NCI-H2196 (cell line): ENCODE results near the gene HIVEP3.

Experiments used
- DNase-seq: peaks from one replicate; lab custom pipeline; 2025; ENCODE audit not compliant: unreplicated experiment; lab: John Stamatoyannopoulos, UW

HIVEP3 gene

DNA sequence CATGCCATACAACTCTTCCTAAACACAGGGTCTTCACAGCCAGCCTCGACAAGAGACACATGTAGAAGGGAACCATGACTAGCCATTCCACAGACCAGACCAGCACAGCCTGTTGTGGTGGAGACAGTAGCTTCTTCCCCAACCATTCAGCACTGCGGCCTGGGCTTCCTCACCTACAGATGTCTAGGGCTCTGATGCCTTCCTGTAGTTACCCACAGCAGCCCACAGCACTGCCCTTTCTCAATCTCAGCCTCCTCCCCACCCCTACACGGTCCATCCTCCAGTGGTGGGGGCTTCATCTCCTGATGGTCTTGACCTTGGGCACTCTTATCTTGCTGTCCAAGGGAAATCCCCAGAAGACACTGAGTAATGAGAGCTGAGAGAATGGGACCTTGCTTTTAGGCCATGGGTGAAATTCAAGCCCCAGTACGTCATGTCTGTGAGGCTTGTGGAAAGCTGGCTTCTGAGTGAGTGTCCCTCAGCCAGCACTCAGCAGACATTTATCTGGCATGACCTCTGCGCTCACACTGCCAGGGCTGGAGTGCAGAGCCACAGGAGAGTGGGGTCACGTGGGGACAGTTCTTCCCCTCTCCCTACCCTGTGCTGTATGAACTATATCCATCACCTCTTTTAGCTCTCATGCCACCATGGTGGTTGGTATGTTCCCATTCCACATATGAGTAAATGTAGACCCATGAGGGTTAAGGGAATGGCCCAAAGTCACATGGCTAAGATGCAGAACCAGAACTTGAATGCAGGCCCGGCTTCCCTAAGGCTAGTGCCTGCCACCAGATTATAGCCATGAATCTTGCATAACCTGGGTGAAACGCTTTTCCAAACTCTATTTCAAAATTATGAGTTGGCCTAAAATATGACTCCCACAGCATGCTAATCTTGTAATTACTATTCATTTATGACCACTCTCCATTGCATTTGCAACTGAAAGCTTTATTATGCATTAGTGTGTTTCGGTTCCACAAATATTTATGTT lies 104.7 kb downstream of the HIVEP3 start:
- no peak for DNase-seq

DNA sequence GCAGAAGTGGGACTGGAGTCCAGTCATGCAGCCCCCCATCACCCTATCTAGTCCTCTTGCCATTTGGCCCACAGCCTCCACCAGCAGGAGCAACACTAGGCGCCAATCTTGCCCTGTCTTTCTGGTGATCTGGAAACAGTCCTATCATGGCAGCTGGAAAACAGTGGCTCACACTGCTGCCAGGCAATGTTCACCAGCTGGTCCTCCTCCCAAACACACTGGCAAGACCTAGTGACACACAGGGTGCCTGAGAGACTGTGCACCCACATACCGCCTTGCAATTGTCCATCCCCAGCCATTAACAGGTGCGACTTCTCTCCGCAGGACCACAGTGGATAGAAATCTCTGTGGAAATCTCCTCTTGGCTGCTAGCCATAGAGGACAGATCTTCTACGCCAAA lies 105.5 kb downstream of the HIVEP3 start:
- DNase-seq: no peak

DNA sequence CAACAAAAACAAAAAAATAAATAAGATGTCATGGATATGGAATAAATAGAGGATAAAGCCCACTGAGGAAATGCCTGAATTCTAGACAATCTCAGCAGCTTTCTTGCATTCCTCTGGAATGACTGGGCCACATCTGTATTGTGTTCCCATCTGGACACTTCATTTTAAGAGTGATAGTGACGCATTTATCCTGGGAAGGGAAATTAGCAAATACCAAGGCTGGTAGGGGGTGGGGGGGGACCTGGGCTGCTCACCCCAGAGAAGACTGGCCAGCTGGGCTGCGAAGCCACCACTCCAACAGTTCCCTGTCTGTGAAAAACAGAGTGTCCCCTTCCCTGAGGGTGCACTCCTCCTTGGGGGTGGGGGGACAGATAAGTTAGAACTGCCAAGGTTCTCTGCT lies 106.3 kb downstream of the HIVEP3 start:
- no peak for DNase-seq

GRCh38 chr1:41812051-41812450 lies 106.7 kb downstream of the HIVEP3 start:
- DNase-seq: peak; percentile 79

DNA sequence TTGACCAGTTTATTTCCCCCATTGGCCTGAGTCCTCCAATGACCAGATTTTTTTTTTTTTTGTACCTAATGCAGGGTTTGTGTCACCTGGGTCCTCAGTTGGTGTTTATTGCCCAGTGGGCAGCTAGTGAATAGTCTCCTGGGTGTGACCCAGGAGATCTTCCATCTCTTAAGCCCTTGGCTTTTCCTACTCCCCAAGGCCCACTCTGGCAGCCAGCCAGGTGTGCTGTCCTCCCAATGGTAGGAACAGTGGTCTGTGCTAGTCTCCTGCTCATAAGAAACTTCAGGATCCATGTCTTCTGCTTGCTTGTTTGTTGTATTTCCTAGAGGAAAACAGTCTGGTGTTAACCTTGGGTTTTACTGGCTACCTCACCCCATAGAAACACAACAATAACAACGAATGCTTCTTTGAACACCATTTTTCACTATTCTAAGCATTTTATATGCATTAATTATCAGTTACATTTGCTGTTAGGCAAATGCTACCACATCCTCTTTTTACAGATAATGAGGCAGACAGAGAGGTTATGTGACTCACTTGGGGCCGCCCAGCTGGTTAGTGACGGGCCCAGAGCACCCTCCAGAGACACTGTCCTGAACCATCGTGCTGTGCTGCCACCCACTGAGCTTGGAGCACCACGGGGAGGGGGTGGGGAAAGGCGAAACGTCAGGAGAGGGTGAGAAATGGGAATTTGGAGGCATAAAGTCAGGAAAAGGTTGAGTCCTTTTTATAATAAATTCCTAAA lies 107.5 kb downstream of the HIVEP3 start:
- no peak for DNase-seq

DNA sequence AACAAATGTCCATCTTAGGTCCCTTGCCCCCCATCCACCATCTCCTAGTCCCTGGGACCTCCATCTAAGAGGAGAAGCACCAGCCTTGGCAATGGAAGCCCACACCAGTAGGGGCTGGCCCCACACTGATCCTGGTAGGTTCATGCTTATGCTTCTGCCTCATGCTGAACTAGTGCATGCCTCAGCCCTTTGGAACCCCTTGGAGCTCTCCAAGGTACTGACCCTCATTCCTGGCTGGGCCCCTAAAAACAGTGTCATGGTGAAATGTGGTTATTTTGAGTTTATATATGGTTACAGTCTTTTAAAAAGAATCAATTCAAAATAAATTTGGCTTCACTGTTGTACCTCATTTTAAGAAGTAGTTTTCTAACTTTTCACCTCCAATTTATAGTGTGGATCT lies 108.3 kb downstream of the HIVEP3 start:
- no peak for DNase-seq

GRCh38 chr1:41809692-41810091 lies 109.0 kb downstream of the HIVEP3 start:
- DNase-seq: no peak

DNA sequence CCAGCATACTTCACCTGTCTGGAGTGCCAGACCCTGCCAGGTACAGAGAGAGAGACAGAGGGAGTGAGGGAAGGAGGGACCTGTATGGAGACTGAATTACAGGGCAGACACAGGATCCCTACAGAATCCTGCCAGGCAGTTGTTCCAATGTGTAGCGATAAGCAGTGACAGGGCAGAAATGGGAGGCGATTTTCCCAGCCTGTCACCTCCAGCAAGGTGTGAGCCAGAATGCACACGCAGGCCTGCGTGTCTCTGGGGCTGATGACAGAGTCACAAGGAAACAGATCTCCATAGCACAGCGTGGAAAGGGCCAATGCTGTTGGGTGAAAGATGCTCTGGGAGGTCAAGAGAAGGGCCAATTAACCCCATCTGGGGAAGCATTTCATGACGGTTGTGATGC lies 111.3 kb downstream of the HIVEP3 start:
- no peak for DNase-seq

DNA sequence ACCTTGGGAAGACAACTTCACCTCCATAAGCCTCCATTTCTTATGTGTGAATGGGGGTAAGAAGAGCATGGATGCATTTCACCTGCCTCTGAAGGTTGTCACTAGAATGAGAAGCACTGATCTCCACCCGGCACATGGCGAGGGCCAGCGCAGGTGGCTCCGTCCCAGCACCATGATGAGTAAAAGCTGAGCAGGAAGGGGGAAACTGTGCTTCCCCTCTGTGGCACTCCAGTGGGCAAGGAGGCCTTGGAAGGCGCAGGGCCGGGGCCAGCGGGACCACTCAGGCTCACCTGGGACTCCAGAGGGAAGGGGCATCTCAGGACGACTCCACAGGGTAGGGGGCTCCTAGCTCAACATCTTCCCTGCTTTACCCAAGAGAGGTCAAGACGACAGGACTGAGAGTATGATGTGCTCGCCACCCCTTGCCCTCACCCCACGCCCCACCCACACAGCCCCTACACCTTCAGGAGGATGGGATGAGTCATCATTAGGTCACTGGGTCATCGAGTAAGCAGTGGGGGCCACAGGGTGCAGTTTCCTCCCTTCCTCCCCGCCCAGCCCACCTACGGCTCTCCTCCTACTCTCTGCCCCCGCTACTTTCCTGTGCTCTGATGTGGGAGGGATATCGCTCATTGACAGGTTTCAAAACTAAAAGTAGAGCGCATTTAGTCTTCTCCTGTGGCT lies 112.1 kb downstream of the HIVEP3 start:
- no peak for DNase-seq

GRCh38 chr1:41805771-41806471 lies 112.8 kb downstream of the HIVEP3 start:
- DNase-seq: no peak

GRCh38 chr1:41804176-41804575 lies 114.5 kb downstream of the HIVEP3 start:
- DNase-seq: no peak

DNA sequence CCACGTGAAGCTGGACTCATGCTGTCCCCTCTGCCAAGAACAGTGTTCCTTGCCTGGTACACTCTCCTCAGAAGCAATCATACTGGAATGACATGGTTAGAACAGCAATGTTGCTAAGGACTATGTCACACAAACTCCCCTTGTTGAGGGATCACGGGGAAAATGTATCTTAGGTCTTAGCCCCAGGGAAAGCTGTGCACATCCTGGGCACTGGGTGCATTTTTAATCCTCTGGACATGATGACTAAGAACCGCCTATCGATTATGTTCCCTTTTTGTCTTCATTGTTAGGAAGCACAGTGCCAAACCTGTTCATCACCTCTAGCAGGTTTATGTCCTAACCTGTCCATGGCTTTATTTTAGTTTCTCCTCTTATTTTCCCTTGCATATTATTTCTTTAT lies 115.1 kb downstream of the HIVEP3 start:
- no peak for DNase-seq

DNA sequence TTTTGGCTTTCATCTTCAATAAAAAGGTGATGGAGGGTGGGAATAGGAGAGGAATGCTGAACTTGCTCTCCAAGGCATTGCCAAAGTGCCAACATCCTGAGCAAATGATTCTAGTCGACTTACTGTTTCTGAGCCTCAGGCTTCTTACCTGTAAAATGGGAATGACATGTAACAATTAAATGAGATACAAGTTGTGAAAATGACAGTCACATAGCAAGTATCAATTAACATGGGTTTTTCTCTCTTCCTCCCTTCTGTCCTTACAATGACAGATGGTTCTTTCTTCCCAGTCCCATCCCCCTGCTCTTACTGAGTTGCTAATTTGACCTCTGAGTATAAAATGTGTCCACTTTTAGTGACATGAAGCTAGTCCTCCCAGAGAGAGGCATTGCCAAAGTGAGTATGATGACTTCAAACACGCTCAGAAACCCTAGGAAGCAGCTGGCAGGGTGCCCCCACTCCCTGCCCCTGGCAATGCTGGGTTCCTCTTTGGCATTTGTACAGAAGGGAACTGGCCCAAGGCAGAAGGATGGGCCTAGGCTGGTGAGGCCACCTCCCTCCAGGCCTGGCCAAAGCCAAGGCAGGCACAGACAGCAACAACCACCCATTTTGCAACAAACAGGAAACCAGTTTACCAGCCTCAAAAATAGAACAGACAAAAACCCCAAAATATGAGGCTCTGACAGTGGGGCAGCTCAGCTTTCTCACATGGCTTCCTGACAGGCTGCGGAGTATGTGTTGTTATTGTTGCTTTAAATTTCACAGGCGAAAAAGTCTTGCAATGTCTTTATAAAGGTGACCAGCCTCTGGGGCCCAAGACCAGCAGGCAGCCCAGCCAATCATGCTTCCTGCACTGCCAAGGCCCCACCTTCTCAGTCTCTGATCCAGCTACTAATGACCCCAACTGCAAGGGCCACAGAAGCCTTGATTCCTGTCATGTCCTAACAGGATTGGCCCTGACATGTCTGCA lies 115.9 kb downstream of the HIVEP3 start:
- DNase-seq: peak; percentile 40

GRCh38 chr1:41800311-41800829 lies 118.4 kb downstream of the HIVEP3 start:
- no peak for DNase-seq

- DNase-seq: no peak
Observed at GRCh38 chr1:41799723-41800122, 119.0 kb downstream of the HIVEP3 start.

- no peak for DNase-seq
Observed at GRCh38 chr1:41799205-41799604, 119.5 kb downstream of the HIVEP3 start.

- no peak for DNase-seq
Observed at GRCh38 chr1:41795205-41795762, 123.4 kb downstream of the HIVEP3 start.

DNA sequence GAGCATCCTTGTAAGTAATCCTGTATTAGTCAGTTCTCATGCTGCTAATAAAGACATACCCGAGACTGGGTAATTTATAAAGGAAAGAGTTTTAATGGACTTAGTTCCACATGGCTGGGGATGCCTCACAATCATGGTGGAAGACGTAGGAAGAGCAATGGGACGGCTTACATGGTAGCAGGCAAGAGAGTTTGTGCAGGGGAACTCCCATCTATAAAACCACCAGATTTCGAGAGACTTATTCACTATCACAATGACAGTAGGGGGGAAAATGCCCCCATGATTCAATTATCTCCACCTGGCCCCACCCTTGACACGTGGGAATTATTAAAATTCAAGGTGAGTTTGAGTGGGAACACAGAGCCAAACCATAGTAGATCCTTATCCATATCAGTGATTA lies 124.7 kb downstream of the HIVEP3 start:
- no peak for DNase-seq

- DNase-seq: no peak
Observed at GRCh38 chr1:41792485-41792770, 126.3 kb downstream of the HIVEP3 start.
